ENCODE measurements around the gene TM9SF3.

The TM9SF3 gene

GRCh38 chr10:96596422-96597407 is 9.9 kb upstream of the TM9SF3 start:
- H3K9me3 ChIP-seq (ENCODE audit: control insufficient read depth, low read length): peaks cover 30% of the 10 kb centered on the region
- H3K4me1 ChIP-seq (ENCODE audit: control insufficient read depth, insufficient read depth, low read length): no peaks in the 10 kb centered on the region
- H3K36me3 ChIP-seq (ENCODE audit: control insufficient read depth, insufficient read depth, low read length, severe bottlenecking): no peaks in the 10 kb centered on the region
- no peak overlapping the region for H3K4me3 ChIP-seq (ENCODE audit: low read length)
- no peak for DNase-seq (ENCODE audit: low read depth)
- H3K27me3 ChIP-seq (replicated peaks; ENCODE audit: control insufficient read depth, insufficient read depth, low read length): peaks cover 3% of the 10 kb centered on the region
- no peak overlapping the region for H3K9ac ChIP-seq (ENCODE audit: low read length)

DNA sequence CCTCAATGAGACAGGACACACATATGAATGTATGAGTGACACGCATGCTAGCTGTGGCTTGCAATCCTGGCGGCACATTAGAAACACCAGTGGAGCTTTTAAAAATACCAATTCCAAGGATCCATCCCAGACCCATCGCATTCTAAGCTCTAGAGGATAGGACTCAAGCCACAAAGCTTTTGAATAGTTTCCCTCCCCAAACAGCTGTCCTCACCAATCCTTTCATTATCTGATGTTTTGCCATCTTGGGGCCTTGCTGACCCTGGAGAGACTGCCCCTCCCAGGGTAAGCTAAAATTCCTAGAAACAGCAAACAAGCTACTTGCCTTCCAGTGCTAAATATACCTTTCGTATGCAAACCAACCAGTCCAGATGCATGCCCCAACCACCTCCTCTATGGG is 8.9 kb upstream of the TM9SF3 start:
- H3K4me3 ChIP-seq (ENCODE audit: low read length): no peak overlapping the region
- H3K4me1 ChIP-seq (ENCODE audit: control insufficient read depth, insufficient read depth, low read length): no peaks in the 10 kb centered on the region
- DNase-seq (ENCODE audit: low read depth): no peak
- H3K9me3 ChIP-seq (ENCODE audit: control insufficient read depth, low read length): peaks cover 30% of the 10 kb centered on the region
- H3K36me3 ChIP-seq (ENCODE audit: control insufficient read depth, insufficient read depth, low read length, severe bottlenecking): no peaks in the 10 kb centered on the region
- H3K27me3 ChIP-seq (replicated peaks; ENCODE audit: control insufficient read depth, insufficient read depth, low read length): peaks cover 3% of the 10 kb centered on the region
- H3K9ac ChIP-seq (ENCODE audit: low read length): no peak overlapping the region

GRCh38 chr10:96591946-96592345 is 5.1 kb upstream of the TM9SF3 start:
- H3K36me3 ChIP-seq (ENCODE audit: control insufficient read depth, insufficient read depth, low read length, severe bottlenecking): no peaks in the 10 kb centered on the region
- H3K27me3 ChIP-seq (replicated peaks; ENCODE audit: control insufficient read depth, insufficient read depth, low read length): no peaks in the 10 kb centered on the region
- H3K9ac ChIP-seq (ENCODE audit: low read length): no peak overlapping the region
- H3K9me3 ChIP-seq (ENCODE audit: control insufficient read depth, low read length): peaks cover 24% of the 10 kb centered on the region
- peaks cover 23% of the 10 kb centered on the region for H3K4me1 ChIP-seq (ENCODE audit: control insufficient read depth, insufficient read depth, low read length)
- H3K4me3 ChIP-seq (ENCODE audit: low read length): no peak overlapping the region
- no peak for DNase-seq (ENCODE audit: low read depth)

DNA sequence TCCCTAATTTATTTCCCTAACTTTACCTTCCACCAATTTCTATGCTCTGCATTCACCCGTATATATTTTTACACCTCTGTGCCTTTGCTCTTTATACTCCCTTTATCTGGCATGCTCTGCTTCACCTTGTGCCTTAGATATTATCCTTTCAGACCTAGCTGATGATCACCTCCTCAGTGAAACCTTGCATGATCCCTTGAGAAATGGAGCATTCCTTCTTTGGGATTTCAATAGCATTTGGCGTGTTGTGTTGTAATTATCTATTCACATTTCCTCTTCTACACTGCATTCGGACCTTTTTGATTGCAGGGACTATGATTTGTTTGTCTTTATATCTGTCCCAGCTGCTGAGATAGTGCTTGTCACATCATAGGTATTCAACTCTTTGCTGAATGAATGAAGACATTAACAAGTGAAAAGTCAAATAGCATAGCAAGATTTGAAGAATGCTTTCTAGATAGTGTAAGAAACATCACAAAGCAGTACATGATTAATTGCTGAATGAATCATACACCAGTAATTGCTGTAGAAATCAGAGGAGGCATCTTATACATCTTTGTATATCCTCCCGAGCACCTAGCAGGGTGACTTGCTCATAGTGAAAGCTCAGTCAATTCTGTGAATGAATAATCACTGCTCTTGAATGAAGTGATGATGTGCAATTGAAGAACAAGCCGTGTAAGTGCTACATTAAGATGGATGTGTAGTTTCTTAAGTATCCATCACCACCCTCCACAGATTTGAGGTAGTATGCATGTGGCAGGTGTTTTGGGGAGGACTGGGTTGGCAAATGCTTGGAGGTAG is 2.0 kb upstream of the TM9SF3 start:
- Histone ChIP-seq H3K9ac (ENCODE audit: low read length) (no peak overlapping the region), H3K4me1 (ENCODE audit: control insufficient read depth, insufficient read depth, low read length) (peaks cover 39% of the 10 kb centered on the region), H3K4me3 (ENCODE audit: low read length) (no peak overlapping the region), H3K36me3 (ENCODE audit: control insufficient read depth, insufficient read depth, low read length, severe bottlenecking) (no peaks in the 10 kb centered on the region), H3K9me3 (ENCODE audit: control insufficient read depth, low read length) (peaks cover 12% of the 10 kb centered on the region), H3K27me3 (replicated peaks; ENCODE audit: control insufficient read depth, insufficient read depth, low read length) (no peaks in the 10 kb centered on the region)
- no peak for DNase-seq (ENCODE audit: low read depth)

- H3K9me3 ChIP-seq (ENCODE audit: control insufficient read depth, low read length): peaks cover 5% of the 10 kb centered on the region
- H3K36me3 ChIP-seq (ENCODE audit: control insufficient read depth, insufficient read depth, low read length, severe bottlenecking): no peaks in the 10 kb centered on the region
- H3K4me3 ChIP-seq (ENCODE audit: low read length): peak overlapping the region; percentile 92
- no peaks in the 10 kb centered on the region for H3K27me3 ChIP-seq (replicated peaks; ENCODE audit: control insufficient read depth, insufficient read depth, low read length)
- H3K4me1 ChIP-seq (ENCODE audit: control insufficient read depth, insufficient read depth, low read length): peaks cover 39% of the 10 kb centered on the region
- H3K9ac ChIP-seq (ENCODE audit: low read length): peak overlapping the region; percentile 97
- no peak for DNase-seq (ENCODE audit: low read depth)
These were observed 1.3 kb upstream of the TM9SF3 start for GRCh38 chr10:96588060-96588554.

DNA sequence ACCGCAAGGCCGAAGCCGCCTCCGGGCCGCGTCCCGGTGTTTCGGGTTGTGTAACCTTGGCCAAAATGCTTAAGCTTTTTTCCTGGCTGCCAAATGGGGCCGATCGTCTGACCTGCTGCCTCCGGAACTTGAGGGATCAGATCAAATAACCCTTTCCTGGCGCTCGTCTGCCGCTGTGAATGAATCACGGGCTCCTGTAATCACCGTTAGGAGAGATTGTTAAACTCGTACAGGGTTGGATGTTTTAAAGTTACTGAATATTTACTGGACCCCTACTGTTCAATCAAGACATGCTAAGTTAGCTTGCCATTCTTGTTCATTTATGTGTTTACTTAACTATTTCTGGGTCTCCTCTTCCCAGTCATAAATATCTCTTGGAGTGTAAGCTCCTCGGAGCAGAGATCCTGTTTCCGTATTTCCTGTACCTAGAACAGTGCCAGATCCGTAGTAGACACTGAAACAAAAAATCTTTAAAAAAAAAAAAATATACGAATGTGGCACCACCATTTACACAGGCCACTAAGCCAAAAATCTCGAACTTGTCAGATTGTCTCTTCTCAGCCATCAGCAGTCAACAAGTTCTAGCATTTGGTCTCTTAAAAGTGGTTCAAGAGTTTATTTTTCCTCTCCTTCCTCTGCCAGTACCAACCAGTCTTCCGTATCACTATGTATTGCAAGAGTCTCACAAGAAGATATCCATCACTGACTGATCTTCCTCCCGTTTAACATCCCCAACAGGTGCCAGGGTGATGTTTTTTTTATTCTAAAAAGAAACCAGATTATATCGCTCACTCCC is 650 bp upstream of the TM9SF3 start:
- H3K27me3 ChIP-seq (replicated peaks; ENCODE audit: control insufficient read depth, insufficient read depth, low read length): no peaks in the 10 kb centered on the region
- H3K9me3 ChIP-seq (ENCODE audit: control insufficient read depth, low read length): no peaks in the 10 kb centered on the region
- no peaks in the 10 kb centered on the region for H3K36me3 ChIP-seq (ENCODE audit: control insufficient read depth, insufficient read depth, low read length, severe bottlenecking)
- DNase-seq (ENCODE audit: low read depth): peak; percentile 91
- H3K4me1 ChIP-seq (ENCODE audit: control insufficient read depth, insufficient read depth, low read length): peaks cover 40% of the 10 kb centered on the region
- peak overlapping the region; percentile 92 for H3K4me3 ChIP-seq (ENCODE audit: low read length)
- H3K9ac ChIP-seq (ENCODE audit: low read length): peak overlapping the region; percentile 97

GRCh38 chr10:96585736-96586418 is 935 bp downstream of the TM9SF3 start:
- peak overlapping the region; percentile 92 for H3K4me3 ChIP-seq (ENCODE audit: low read length)
- DNase-seq (ENCODE audit: low read depth): peak; percentile 52
- H3K4me1 ChIP-seq (ENCODE audit: control insufficient read depth, insufficient read depth, low read length): peaks cover 56% of the 10 kb centered on the region
- no peaks in the 10 kb centered on the region for H3K9me3 ChIP-seq (ENCODE audit: control insufficient read depth, low read length)
- H3K36me3 ChIP-seq (ENCODE audit: control insufficient read depth, insufficient read depth, low read length, severe bottlenecking): no peaks in the 10 kb centered on the region
- H3K9ac ChIP-seq (ENCODE audit: low read length): peak overlapping the region; percentile 97
- no peaks in the 10 kb centered on the region for H3K27me3 ChIP-seq (replicated peaks; ENCODE audit: control insufficient read depth, insufficient read depth, low read length)

GRCh38 chr10:96584474-96584873 is 2.3 kb downstream of the TM9SF3 start:
- peak overlapping the region; percentile 92 for H3K4me3 ChIP-seq (ENCODE audit: low read length)
- DNase-seq (ENCODE audit: low read depth): no peak

DNA sequence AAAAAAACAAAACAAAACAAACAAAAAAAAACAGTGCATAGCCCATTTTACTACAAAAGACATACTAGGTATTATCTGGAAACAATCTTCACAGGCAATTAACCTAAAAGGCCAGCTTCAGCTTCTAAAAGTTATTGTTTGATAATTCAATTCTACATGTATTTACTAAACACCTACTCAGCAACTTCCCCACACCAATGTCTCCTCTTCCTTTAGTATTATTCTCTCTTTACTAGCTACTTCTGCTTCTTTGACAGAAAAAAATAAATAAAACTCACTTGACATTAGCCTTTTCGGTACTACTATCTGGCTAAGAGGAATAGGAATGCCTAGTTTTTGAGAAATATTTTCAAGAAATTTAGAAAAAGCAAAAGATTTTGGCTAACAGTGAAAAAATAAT is 2.8 kb downstream of the TM9SF3 start:
- Histone ChIP-seq H3K4me3 (ENCODE audit: low read length) (peak overlapping the region; percentile 51), H3K27me3 (replicated peaks; ENCODE audit: control insufficient read depth, insufficient read depth, low read length) (no peaks in the 10 kb centered on the region), H3K9me3 (ENCODE audit: control insufficient read depth, low read length) (no peaks in the 10 kb centered on the region), H3K9ac (ENCODE audit: low read length) (no peak overlapping the region), H3K36me3 (ENCODE audit: control insufficient read depth, insufficient read depth, low read length, severe bottlenecking) (no peaks in the 10 kb centered on the region), H3K4me1 (ENCODE audit: control insufficient read depth, insufficient read depth, low read length) (peaks cover 63% of the 10 kb centered on the region)
- DNase-seq (ENCODE audit: low read depth): no peak

More at GRCh38 chr10:96584474-96584873, 2.3 kb downstream of the TM9SF3 start:
- no peaks in the 10 kb centered on the region for H3K36me3 ChIP-seq (ENCODE audit: control insufficient read depth, insufficient read depth, low read length, severe bottlenecking)
- no peaks in the 10 kb centered on the region for H3K27me3 ChIP-seq (replicated peaks; ENCODE audit: control insufficient read depth, insufficient read depth, low read length)
- H3K4me1 ChIP-seq (ENCODE audit: control insufficient read depth, insufficient read depth, low read length): peaks cover 62% of the 10 kb centered on the region
- H3K9ac ChIP-seq (ENCODE audit: low read length): no peak overlapping the region
- no peaks in the 10 kb centered on the region for H3K9me3 ChIP-seq (ENCODE audit: control insufficient read depth, low read length)

GRCh38 chr10:96579133-96579532 is 7.7 kb downstream of the TM9SF3 start:
- peaks cover 3% of the 10 kb centered on the region for H3K36me3 ChIP-seq (ENCODE audit: control insufficient read depth, insufficient read depth, low read length, severe bottlenecking)
- no peak overlapping the region for H3K4me3 ChIP-seq (ENCODE audit: low read length)
- H3K4me1 ChIP-seq (ENCODE audit: control insufficient read depth, insufficient read depth, low read length): peaks cover 38% of the 10 kb centered on the region
- no peak for DNase-seq (ENCODE audit: low read depth)
- H3K9ac ChIP-seq (ENCODE audit: low read length): no peak overlapping the region
- H3K9me3 ChIP-seq (ENCODE audit: control insufficient read depth, low read length): no peaks in the 10 kb centered on the region
- no peaks in the 10 kb centered on the region for H3K27me3 ChIP-seq (replicated peaks; ENCODE audit: control insufficient read depth, insufficient read depth, low read length)

All from adipocyte (in vitro differentiated cells).